ENCODE measurements around the gene HOXB1.
A peak's percentile ranks its signal among the peaks of the same experiment; 100 is the strongest.
"Not testable (repeated sequence)": the region's sequence is repeated elsewhere in the genome, so short reads cannot be mapped to it uniquely, and the experiment has no call there.

Gene HOXB1

DNA sequence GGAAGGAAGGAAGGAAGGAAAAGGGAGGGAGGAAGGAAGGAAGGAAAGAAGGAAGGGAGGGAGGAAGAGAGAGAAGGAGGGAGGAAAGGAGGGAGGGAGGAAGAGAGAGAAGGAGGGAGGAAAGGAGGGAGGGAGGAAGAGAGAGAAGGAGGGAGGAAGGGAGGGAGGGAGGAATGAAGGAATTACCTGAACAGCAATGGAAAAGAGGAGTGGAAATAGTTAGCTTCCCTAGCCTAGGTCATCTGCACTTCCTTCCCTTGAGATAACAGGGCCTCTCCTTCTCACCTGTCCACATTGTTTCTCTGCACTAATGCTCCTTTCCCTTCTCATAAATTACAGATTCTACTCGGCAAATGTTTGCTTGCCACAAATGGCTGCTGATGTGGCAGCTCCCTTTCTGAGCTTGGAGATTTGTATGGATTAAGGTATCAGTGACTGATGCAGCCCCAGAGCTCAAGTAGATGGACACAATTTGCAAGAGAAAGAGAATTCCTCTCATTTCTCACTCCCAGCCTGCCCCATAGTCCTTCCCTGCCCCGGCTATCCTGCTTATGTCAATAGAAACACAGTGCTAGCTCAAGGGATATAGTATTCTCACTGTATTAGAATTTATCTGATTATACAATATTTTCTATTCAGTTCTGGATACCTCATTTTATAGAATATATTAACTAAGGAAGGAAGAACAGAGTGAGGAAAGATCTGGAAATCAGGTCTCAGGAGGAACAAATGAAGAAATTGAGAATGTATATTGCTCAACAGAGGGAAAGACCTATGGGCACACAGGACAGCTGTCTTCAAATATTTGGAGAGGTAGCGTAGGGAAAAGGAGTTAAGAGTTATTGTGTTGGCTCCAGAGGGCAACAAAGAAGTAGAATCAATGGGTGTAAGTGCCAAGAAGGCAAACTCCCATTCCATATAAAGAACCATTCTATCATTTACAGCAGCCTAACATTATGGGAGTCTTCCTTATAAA, 14.6 kb downstream of the HOXB1 start:
- no peak for DNase-seq

DNA sequence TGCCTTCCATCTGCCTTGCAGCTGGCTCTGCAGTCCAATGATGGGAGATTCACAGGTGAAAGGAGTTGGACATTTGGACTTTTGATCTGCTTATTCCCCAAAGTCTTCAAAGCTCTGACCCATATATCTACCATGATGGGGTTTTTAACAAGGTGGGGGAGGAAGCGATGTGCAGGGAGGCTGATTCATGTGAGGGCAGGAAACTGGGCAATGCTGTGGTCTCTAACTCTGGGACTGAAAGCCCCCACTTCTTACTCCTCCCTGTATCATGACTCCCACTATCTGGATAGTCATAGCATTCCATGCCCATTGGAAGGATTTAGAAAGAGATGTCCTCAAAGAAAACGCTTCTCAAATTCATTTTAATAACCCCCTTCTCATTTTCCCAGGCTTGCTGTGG, 16.3 kb downstream of the HOXB1 start:
- no peak for DNase-seq

DNA sequence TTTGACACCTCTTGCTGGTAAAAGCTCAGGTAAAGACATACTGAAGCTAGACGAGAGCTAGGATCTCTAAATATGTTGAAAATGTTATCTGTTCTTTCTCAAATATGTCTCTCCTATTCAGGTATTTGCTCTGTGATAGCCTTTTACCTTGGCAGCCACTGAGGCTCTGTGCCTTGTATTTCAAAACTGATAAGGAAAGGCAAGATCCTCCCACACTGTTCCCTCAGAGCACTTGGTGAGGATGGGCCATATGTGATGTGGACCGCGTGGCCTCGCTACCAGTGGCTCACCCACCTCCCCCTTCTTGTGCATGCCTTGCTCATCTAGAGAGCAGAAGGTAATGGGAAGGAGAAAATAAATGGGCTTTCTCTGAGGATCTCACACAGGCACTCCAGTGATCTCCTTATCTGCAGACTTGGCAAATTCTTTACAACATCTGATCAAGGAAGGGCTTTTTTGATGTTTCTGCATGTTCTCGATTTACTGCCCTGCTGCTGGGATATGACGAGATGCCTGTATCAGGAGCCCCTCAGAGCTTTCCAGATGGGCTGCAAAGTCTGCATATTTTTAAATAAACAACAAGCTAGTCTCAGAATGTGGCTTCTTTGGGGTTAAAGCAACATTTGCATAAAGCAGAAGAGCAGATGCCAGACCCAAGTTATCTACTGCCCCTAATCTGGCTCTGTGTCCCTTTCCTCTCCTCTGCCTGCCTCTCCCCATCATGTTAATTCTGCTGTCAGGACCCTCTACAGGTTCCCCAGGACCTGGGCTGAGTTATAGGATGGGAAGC, 16.9 kb downstream of the HOXB1 start:
- no peak for DNase-seq

DNA sequence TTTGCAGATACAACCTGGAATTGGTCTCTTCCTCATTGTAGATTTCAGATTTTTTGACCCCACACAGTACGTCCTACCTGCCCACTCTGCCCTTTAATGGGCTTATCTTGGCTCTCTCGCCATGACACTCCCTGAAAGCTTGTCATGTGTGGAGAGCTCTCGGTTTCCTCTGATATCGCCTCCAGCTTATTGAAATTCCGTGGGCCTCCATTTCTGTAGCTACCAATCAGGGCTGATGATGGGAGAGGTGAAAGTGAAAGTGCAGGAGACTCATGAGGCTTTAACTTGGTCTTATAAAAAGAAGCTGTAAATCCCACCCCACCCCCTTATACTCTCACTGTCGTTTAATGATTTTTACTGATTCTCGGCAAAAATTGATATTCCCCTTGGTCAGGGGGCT, 17.7 kb downstream of the HOXB1 start:
- DNase-seq = peak in 1 of 2 experiments; percentile 5

GRCh38 chr17:48510761-48511604, 19.8 kb downstream of the HOXB1 start:
- DNase-seq = peak; percentile 12 to 35

- DNase-seq = no peak
These were observed 20.4 kb downstream of the HOXB1 start for GRCh38 chr17:48510381-48510760.

- DNase-seq = not testable (repeated sequence)
These were observed 21.1 kb downstream of the HOXB1 start for GRCh38 chr17:48509708-48510107.

- DNase-seq = no peak
These were observed 24.6 kb downstream of the HOXB1 start for GRCh38 chr17:48506246-48506645.

DNA sequence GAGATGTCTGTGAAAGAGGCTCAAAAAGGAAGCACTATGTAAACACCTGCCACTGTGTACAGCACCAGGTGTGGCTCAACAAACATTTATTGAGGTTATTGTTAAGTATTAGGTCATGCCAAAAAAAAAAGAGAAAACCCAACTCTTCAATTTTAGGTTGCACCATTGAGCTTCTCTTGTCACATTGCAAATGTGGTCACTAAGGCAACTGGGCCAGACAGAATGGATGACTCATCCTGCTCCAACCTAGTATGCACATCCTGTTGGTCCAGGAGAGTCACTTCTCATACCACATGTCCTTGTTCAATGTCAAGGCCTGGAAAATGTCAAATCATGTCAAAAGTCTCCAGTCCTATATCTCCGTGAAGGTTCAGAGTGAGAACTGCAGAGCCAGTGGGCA, 25.0 kb downstream of the HOXB1 start:
- peak; percentile 22 to 39 for DNase-seq

DNA sequence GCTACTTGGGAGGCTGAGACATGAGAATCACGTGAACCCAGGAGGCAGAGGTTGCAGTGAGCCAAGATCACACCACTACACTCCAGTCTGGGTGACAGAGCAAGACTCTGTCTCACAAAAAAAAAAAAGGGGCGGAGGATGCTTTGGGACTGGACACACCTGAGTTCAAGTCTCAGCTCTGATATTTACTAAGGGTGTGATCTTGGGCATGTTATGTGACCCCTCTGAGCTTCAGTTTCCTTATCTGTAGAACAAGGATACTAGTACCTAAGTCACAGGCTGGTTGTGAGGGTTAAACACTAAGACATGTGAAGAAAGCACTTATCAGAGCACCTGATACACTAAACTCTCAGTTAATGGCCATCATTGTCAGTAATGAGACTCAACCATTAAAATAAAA, 25.9 kb downstream of the HOXB1 start:
- no peak for DNase-seq

- DNase-seq = no peak
These were observed 27.1 kb downstream of the HOXB1 start for GRCh38 chr17:48503747-48504146.

DNA sequence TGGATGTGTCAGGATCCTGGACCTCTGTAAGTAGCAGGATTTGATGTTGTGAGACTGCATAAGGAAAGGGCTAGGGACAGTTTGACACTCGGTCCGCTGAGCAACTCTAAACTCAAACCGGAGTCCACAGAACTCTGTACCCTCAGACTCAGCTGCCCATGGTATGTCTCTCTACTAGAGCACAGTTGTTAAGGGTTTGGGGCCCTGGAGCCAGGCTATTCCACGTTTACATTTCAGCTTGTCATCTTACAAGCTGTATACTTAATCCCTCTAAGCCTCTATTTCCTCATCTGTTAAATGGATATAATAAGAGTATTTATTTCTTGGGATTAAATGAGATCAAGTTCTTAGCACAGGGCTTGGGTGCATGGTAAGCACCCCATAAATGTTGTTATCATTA, 27.9 kb downstream of the HOXB1 start:
- no peak for DNase-seq

GRCh38 chr17:48502312-48502711, 28.5 kb downstream of the HOXB1 start:
- no peak for DNase-seq

- no peak for DNase-seq
These were observed 30.1 kb downstream of the HOXB1 start for GRCh38 chr17:48500435-48501426.

DNA sequence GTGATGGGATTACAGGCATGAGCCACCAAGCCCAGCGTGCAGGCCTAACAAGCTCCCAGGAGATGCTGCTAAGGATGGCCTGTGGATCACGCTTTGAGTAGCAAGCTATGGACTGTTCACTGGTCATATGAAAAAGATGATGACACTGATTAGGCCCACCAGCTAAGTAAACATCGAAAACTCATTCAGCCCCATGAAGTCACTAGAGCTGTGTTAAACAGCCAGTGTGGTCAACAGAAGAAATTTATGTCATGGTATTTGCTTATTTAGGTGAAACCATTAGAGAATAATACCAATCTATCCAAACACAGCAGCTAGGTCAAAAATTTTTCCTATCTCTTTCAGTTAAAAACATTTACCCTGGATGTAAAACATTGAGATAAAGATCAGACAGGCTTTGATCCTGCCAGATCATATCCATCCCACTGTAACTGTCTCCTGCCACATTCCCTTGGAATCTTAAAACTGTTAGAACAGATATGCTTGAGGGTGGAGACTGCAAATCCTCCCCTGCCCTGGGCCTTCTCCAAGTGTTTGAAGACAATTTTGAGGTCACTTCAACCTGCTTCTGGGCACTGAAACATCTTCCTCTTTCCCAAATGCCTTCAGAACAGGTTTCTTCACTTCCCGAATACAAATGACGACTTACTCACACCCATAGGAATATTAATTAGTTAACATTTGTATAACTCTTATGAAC, 30.9 kb downstream of the HOXB1 start:
- no peak for DNase-seq

GRCh38 chr17:48499248-48499647, 31.6 kb downstream of the HOXB1 start:
- no peak for DNase-seq

DNA sequence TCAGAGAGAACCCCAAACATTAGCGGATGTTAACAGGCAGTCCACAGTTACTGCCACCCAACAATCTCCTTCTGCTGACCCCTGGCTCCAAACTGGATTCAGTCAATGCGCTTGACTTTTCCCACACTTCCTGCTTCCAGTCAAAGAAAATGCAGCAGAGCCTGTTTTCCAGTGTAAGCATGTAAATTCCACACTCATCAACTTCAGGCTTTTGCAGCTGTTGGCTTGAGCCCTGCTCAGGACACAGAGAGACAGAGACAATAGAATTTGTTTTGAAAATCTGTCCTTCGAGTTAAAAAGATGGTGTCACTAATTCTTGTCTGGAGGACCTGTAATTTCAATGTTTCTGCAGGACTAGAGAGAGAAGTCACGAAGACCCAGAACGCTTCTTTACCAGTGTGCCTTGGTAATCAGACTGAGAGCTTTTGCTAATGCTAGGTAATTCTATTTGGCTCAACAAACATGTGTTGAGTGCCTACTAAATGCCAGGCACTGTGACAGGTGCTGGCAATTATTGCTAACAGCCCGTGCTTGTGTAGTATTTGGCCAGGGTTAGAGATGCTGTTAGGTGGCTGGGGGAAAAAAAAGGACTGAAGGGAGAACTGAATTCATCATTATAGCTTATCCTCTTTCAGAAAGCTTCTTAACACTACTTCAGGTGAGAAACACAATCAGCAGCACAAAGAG, 32.5 kb downstream of the HOXB1 start:
- no peak for DNase-seq

DNA sequence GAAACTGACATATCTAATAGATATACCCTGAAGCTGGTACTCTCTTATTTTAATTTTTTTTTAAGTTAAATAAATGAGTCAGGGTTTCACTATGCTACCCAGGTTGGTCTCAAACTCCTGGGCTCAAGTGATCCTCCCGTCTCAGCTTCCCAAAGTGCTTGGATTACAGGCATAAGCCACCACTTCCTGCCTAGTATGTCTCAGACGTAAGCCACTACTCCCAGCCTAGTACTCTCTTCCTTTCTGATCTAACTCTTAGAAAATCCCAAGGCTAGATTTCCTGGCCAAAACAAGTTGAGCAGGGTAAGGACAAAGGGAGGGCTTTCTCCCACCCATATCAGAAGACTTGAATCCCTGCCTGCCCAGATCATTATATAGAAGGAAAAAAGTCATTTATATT, 33.7 kb downstream of the HOXB1 start:
- DNase-seq = no peak

GRCh38 chr17:48494335-48494734, 36.5 kb downstream of the HOXB1 start:
- DNase-seq = no peak

Data from activated CD4-positive, alpha-beta T cell treated with anti-CD3 and anti-CD28 coated beads, Interleukin-2, amount 50 U/mL, for 4 hours (primary cell).